ENCODE results near the gene EFS. TPM values are rescaled to one million over a fixed set of nuclear protein-coding genes. Genes with fewer than 3 reads are reported as not detected.

Gene EFS
- total RNA-seq, 1 donor, result 10.8 TPM

DNA sequence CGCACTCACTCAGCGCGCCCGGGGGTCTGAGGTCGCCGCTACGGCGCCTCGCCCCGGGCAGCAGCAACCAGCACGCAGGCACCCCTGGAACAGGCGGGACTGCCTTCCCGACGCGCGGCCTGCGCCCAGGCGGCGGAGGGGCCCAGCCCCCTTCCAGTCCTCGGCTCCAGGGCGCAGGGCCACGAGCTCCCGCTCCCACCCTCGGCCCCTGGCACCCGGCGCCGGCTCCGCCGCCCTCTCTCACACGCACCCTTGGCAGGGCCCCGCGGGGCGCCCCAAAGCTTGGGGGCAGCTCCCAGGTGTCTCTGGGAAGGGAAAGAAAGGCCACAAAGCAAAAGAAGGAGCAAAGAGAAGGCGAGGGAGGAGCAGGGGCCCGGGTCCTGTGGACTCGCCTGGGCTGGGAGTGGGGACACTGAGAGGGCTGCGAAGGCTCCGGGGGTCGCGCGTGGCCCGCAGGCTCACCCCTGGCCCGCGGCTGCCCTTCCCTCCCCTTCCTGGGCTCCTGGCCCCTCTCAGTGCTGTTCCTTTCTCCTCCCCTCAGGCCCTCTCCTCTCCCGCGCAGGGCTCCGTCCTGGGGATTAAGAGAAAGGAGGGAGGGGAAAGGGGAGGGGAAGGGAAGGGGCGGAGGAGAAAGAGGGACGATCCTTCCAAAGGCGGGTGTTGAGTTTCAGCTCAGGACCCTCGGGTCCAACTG, 907 bp upstream of the EFS start:
- TF ChIP-seq CTCF (IDR thresholded peaks at IDR 0.05; ENCODE audit: insufficient read depth, low read length), result no peak
- no peak for DNase-seq (ENCODE audit: low read depth)
- peak overlapping the region; percentile 22 for H3K4me3 ChIP-seq (ENCODE audit: low read depth, low read length)

DNA sequence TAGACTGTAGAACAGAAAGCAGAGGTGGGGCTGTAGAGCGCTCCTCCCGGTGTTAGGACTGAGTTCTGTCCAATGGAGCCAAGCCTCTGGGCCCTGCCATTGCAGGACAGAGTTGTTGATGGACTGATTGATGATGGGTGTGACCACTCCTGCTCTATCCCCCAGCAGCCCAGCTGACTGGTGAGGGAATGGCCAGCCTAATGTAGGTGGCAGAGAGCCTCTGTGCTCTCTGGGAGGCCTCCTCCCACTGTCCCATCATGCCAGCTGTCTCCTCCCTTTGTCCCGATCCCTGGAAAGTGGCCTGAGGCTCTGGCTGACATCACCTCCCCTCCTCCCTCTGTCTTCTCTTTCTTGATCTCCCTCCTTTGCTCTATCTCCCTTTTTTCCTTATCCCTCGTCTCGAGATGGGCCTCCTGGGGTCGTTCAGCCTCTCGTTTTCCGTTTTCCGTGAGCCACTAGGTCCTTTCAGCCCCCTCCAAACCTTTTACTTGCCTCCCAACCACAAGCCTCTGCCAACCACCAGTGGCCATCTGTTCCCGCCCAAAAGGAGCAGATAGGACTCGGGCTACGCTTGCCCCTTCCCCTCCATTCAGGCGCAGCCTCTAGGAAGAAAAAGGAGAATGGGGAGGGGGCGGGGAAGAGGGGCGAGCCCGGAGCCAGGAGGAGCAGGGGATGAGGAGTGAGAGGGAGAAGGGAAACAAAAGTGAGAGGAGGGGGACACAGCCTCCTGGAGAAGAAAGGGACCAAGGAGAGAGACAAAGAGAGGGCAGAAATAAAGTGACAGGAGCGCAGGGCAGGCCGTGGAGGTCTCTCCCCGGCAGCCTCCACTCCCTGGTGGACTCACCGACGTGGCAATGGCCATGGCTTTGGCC, 572 bp downstream of the EFS start:
- peak overlapping the region; percentile 44 for H3K4me3 ChIP-seq (ENCODE audit: low read depth, low read length)
- no peak for TF ChIP-seq CTCF (IDR thresholded peaks at IDR 0.05; ENCODE audit: insufficient read depth, low read length)
- DNase-seq (ENCODE audit: low read depth), result no peak

DNA sequence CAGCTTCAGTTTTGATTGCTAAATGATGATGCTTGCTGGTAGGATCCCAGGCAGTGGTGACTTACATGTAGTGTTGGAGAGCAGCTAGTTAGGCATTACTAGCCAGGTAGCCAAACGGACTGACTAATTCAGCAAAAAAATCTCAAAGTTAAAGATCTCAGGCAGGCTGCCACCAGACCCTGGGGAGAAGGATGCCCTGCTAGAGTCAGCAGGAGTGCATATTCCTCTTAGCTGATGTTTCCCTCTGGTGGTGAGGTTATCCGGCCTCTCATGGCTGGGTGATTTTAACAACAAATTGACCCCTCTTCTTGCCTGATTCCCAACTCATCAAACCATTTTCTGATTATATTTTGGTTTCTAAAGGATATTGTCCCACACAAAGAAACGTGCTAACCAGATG, 2.8 kb downstream of the EFS start:
- no peak overlapping the region for H3K4me3 ChIP-seq (ENCODE audit: low read depth, low read length)
- peak; percentile 10 for DNase-seq (ENCODE audit: low read depth)
- peak; percentile 15 for TF ChIP-seq CTCF (IDR thresholded peaks at IDR 0.05; ENCODE audit: insufficient read depth, low read length)

GRCh38 chr14:23361763-23362162, 3.2 kb downstream of the EFS start:
- H3K4me3 ChIP-seq (ENCODE audit: low read depth, low read length), result no peak overlapping the region
- no peak for DNase-seq (ENCODE audit: low read depth)
- TF ChIP-seq CTCF (IDR thresholded peaks at IDR 0.05; ENCODE audit: insufficient read depth, low read length), result no peak

DNA sequence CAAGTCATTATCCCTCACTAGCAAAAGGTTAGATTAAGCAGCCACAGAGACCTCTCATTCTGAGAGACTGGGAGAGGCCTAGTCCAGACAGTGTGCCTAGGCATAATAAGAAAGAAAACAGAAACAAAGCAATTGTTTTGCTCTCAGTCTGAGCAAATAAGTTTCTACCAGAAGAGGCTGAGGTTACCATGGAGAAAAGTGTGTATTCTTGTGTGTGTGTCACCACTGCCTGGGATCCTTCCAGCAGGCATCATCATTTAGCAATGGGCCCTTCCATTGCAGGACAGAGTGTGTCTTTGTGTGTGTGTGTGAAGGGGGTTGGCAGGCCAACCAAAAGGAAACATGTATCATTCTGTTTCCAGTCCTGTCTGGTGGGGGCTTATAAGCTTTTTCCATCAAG, 3.7 kb downstream of the EFS start:
- no peak overlapping the region for H3K4me3 ChIP-seq (ENCODE audit: low read depth, low read length)
- no peak for TF ChIP-seq CTCF (IDR thresholded peaks at IDR 0.05; ENCODE audit: insufficient read depth, low read length)
- DNase-seq (ENCODE audit: low read depth), result peak; percentile 18

GRCh38 chr14:23360496-23360895, 4.5 kb downstream of the EFS start:
- TF ChIP-seq CTCF (IDR thresholded peaks at IDR 0.05; ENCODE audit: insufficient read depth, low read length), result no peak
- no peak overlapping the region for H3K4me3 ChIP-seq (ENCODE audit: low read depth, low read length)
- no peak for DNase-seq (ENCODE audit: low read depth)

Data from fibroblast of the aortic adventitia (primary cell).